HFF-Myc (cell line): ENCODE data around the gene EBF4.

ENCODE experiments used
- DNase-seq: peaks from one replicate; pipeline ENCODE4 v3.0.0-alpha.2; 2011; ENCODE audit warnings: low read depth; ENCODE audit errors: extremely low read depth
- H3K4me3 ChIP-seq: replicated peaks from 2 replicates; pipeline ENCODE4 v1.5.1; 2011; ENCODE audit warnings: low read depth, mild to moderate bottlenecking, control low read depth, low read length
- CTCF ChIP-seq: IDR thresholded peaks from 2 replicates; pipeline ENCODE4 v1.5.1; 2012; ENCODE audit warnings: mild to moderate bottlenecking, low read depth, low read length, control low read depth; ENCODE audit errors: missing control alignments

The EBF4 gene

GRCh38 chr20:2736441-2736840 is 43.9 kb downstream of the EBF4 start:
- TF ChIP-seq CTCF = no peak
- H3K4me3 ChIP-seq = no peak overlapping the region
- DNase-seq = no peak

DNA sequence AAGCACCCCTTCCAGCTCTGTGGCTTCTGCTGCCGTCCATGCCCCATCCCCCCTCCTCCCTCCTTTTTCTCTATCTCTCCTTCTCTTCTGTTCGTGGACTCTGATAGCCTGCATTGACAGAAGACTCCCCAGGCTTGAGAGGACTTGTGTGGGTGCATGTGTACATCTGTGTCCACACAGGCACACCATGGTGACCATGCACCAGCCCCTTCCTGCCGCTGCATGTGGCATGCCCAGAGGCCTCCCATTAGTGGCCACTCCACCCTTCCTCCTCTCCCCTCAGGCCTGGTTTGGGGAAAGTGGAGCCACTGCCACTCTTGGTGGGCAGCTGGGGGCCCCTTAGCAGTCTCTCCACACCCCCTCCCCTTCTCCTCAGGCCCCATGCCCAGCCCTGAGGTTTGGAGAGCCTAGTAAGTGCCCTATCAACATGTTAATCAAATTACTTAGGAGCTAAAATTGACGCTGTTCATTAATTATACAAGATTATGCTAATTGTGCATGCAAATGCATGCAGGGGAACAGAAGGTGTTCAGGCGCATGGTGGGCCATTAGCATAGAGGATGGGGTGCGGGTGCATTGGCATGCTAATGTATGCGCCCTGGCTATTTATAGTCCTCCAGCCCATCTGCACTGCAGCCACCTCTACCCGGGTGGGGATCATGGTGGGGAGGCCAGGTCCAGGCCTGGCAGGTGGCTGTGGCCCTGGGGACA is 45.9 kb downstream of the EBF4 start:
- H3K4me3 ChIP-seq = no peak overlapping the region
- no peak for TF ChIP-seq CTCF
- no peak for DNase-seq

GRCh38 chr20:2739042-2739398 is 46.4 kb downstream of the EBF4 start:
- H3K4me3 ChIP-seq = no peak overlapping the region
- no peak for TF ChIP-seq CTCF
- DNase-seq = no peak

DNA sequence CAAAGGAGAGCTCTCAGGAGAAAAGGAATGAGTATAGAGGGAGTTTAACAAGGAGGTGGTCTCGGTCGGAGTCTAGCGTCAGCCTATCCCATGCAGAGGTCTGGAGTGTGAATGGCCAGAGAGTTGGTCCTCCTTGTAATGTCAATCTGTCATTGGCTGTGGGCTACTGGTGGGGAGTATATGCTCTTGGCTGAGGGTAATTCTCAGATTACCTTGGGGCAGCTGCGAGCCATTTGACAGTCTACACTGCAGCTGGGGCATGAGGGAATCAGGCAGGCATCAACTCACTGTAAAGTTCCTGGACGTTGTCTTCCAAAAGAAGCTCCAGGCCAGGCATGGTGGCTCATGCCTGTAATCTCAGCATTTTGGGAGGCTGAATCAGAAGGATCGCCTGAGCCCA is 48.1 kb downstream of the EBF4 start:
- TF ChIP-seq CTCF = no peak
- no peak overlapping the region for H3K4me3 ChIP-seq
- no peak for DNase-seq

- no peak for DNase-seq
- no peak overlapping the region for H3K4me3 ChIP-seq
- TF ChIP-seq CTCF = no peak
Measured at GRCh38 chr20:2741463-2741862, 48.9 kb downstream of the EBF4 start.

DNA sequence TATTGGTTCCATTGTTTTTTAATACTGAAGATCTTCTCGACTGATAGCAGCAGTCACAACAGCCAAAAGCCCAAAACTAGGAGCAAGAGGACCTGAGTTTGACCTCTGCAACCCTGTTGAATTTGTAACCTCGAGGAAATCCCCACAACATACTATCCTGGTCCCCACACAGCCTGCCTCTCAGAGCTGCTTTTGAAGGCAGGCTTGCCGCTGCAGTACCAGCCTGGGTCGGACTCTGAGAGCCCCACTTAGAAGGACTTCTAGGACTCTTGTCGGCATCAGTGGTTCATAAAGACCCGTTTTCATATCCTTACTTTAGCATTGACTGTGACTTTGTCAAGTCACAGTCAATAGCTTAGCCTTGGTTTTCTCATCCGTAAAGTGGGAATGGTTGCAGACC is 49.3 kb downstream of the EBF4 start:
- no peak for DNase-seq
- no peak for TF ChIP-seq CTCF
- no peak overlapping the region for H3K4me3 ChIP-seq

DNA sequence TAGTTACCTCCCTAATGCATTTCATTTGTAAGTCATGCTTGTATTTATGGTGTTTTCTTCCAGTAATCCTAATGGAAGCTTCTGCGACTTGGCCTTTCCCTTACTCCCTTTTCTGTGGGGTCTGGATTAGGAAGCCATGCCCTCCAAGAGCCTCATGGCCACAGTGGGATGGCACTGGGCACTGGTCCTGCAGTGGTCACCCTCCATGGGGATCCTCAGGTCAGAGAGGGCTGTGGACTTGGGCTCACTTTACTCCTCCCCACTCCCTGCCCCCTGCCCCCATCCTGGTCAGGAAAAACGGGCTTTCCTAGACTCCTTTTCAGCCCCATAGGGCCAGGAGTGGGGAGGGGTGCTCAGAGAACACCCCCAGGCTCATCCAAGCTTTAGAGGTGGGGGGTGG is 49.9 kb downstream of the EBF4 start:
- H3K4me3 ChIP-seq = no peak overlapping the region
- TF ChIP-seq CTCF = no peak
- no peak for DNase-seq
